ENCODE measurements around the gene POLD1. TPM values are rescaled to one million over a fixed set of nuclear protein-coding genes. Genes with fewer than 3 reads are reported as not detected.

POLD1 gene
- total RNA-seq, 1 donor from 2014 or later: 91.8 TPM

DNA sequence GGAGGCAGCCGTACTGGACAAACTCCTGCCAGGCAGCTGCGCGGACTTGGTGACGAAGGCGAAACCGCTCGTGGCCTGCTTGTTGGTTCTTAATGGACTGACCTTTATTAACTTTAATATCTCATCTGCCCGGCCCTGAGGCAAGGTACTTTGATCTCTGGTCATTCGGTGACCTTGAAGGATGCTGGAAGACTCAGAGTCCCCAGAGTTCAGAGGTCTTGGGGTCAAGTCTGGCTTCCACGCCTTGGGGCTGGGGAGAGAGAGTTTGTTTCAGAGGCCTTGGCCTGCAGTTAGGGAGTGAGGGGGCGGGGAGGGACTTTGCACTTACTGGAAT, 82.5 kb downstream of the POLD1 start:
- Mint-ChIP-seq H3K4me1 (ENCODE audit: unreplicated experiment) (peaks cover 8% of the 10 kb centered on the region), H3K27me3 (no peaks in the 10 kb centered on the region), H3K9me3 (no peaks in the 10 kb centered on the region), H3K4me3 (no peak overlapping the region), H3K36me3 (no peaks in the 10 kb centered on the region), H3K27ac (no peak overlapping the region)
- no peak for TF ChIP-seq CTCF (conservative IDR thresholded peaks at IDR 0.05)
- no peak for DNase-seq (ENCODE audit: extremely low spot score, unreplicated experiment)

DNA sequence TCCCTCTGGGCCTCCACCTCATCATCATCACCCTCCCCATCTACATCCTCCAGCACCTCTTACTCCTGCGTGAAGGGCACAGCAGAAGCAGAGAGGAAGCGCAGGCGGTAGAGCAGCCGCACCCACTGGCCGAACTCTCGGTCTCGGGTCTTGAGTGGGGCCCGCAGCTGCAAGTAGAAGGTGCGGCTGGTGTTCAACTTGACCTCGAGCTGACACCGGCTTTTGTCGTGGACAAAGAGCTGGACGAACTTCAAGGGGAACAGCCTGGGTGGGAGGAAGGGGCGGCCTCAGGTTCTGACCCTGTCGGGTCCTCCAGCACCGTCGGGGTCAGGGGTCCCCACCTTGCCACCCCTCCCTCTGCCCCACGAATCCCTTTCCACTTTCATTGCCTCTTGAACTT, 83.4 kb downstream of the POLD1 start:
- Mint-ChIP-seq H3K4me1 (ENCODE audit: unreplicated experiment) (peaks cover 8% of the 10 kb centered on the region), H3K4me3 (no peak overlapping the region), H3K27me3 (no peaks in the 10 kb centered on the region), H3K9me3 (no peaks in the 10 kb centered on the region), H3K36me3 (no peaks in the 10 kb centered on the region), H3K27ac (no peak overlapping the region)
- TF ChIP-seq CTCF (conservative IDR thresholded peaks at IDR 0.05): no peak
- DNase-seq (ENCODE audit: extremely low spot score, unreplicated experiment): no peak

Other genes with a start within 250 kb of the POLD1 start
- gene IZUMO2, start 221.1 kb upstream of the POLD1 start, total RNA-seq (ENCODE audit: low replicate concordance): not detected in 2 replicates
- 93.9 and 225 TPM in 2 replicates for gene MYH14, start 180.7 kb upstream of the POLD1 start, total RNA-seq (ENCODE audit: low replicate concordance)
- 9.5 and 11.2 TPM in 2 replicates for gene KCNC3, start 55.0 kb upstream of the POLD1 start, total RNA-seq (ENCODE audit: low replicate concordance)
- gene NAPSA, start 18.7 kb upstream of the POLD1 start, total RNA-seq (ENCODE audit: low replicate concordance): 2.3 and 6.0 TPM in 2 replicates
- gene NR1H2, start 7.9 kb upstream of the POLD1 start, total RNA-seq (ENCODE audit: low replicate concordance): 30.3 and 41.0 TPM in 2 replicates
- 2.6 and 3.0 TPM in 2 replicates for gene SPIB, start 34.6 kb downstream of the POLD1 start, total RNA-seq (ENCODE audit: low replicate concordance)
- gene MYBPC2, start 48.5 kb downstream of the POLD1 start, total RNA-seq (ENCODE audit: low replicate concordance): 0.12 TPM in 1 of 2 replicates, not detected in the other
- 137 and 152 TPM in 2 replicates for gene EMC10, start 92.2 kb downstream of the POLD1 start, total RNA-seq (ENCODE audit: low replicate concordance)
- 1.9 and 5.2 TPM in 2 replicates for gene GARIN5A, start 92.5 kb downstream of the POLD1 start, total RNA-seq (ENCODE audit: low replicate concordance)
- 16.2 and 23.2 TPM in 2 replicates for gene JOSD2, start 126.8 kb downstream of the POLD1 start, total RNA-seq (ENCODE audit: low replicate concordance)
- not detected in 2 replicates for gene ASPDH, start 129.6 kb downstream of the POLD1 start, total RNA-seq (ENCODE audit: low replicate concordance)
- 0.38 and 21.7 TPM in 2 replicates for gene LRRC4B, start 184.1 kb downstream of the POLD1 start, total RNA-seq (ENCODE audit: low replicate concordance)